Body of pancreas (tissue), 4 donors: ENCODE data around the gene QKI.

Experiments
- POLR2A ChIP-seq, 3 donors: fragments of 450-650 bp; IDR thresholded peaks; one replicate each; pipeline ENCODE4 v1.6.1; 2016; ENCODE audit warnings: antibody characterized with exemption in 3 of 3, mild to moderate bottlenecking in 2 of 3
- TF ChIP-seq, protein P1 (sequence below), 7 experiments: fragments of 450-650 bp in 4 of 7; fragments of 200-600 bp in 3 of 7; sonication (generic) in 3 of 7; IDR thresholded peaks; one replicate each; pipeline ENCODE4 v1.5.1; 2016 to 2019; ENCODE audit warnings: antibody characterized with exemption in 7 of 7

DNA sequence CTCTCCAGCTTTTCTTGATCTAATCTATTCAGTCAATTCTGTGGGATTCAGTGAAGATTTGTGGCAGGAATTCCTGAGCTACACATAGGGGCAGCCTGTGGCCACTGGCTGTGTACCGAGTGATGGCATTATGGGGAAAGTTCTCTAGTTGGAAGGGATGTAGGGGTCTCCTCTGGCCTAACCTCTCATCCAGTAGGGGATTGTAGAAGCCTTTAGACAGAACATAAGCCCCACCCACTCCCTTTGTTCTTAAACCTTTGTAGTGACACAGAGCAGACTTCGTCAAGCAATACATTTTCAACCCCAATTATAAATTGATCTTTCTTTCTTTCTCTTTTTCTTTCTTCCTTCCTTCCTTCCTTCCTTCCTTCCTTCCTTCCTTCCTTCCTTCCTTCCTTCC lies 188.9 kb downstream of the QKI start:
- TF ChIP-seq, protein P1, sequence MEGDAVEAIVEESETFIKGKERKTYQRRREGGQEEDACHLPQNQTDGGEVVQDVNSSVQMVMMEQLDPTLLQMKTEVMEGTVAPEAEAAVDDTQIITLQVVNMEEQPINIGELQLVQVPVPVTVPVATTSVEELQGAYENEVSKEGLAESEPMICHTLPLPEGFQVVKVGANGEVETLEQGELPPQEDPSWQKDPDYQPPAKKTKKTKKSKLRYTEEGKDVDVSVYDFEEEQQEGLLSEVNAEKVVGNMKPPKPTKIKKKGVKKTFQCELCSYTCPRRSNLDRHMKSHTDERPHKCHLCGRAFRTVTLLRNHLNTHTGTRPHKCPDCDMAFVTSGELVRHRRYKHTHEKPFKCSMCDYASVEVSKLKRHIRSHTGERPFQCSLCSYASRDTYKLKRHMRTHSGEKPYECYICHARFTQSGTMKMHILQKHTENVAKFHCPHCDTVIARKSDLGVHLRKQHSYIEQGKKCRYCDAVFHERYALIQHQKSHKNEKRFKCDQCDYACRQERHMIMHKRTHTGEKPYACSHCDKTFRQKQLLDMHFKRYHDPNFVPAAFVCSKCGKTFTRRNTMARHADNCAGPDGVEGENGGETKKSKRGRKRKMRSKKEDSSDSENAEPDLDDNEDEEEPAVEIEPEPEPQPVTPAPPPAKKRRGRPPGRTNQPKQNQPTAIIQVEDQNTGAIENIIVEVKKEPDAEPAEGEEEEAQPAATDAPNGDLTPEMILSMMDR (IDR thresholded peaks at IDR 0.05): no peak
- TF ChIP-seq POLR2A (IDR thresholded peaks at IDR 0.05): no peak
